Tibial nerve (tissue), 4 donors: ENCODE results near the gene LMBR1L. TPM values are rescaled to one million over a fixed set of nuclear protein-coding genes. Genes with fewer than 3 reads are reported as not detected.
"Not testable (repeated sequence)": the region's sequence is repeated elsewhere in the genome, so short reads cannot be mapped to it uniquely, and the experiment has no call there.

ENCODE experiments used
- DNase-seq, 2 donors: peaks; one replicate each; pipeline ENCODE4 v3.0.0-alpha.2; 2019; ENCODE audit warnings: low spot score in 2 of 2
- H3K27ac ChIP-seq, 4 donors: fragments of 200-600 bp; sonication (generic) in 3 of 4; one replicate each; pipeline ENCODE4 v1.5.1; 2017 to 2019; ENCODE audit warnings: mild to moderate bottlenecking in 1 of 4
- H3K27me3 ChIP-seq, 2 donors: fragments of 200-600 bp; sonication (generic) in 1 of 2; one replicate each; pipeline versions ENCODE4 v1.5.1 to v1.6.0; 2017 to 2019
- H3K36me3 ChIP-seq, 3 donors: fragments of 200-600 bp; sonication (generic); one replicate each; pipeline ENCODE4 v1.5.1; 2018 to 2019
- H3K4me1 ChIP-seq, 4 donors: fragments of 200-600 bp; sonication (generic) in 3 of 4; one replicate each; pipeline ENCODE4 v1.5.1; 2017 to 2019
- H3K4me3 ChIP-seq, 4 donors: fragments of 200-600 bp; sonication (generic) in 3 of 4; one replicate each; pipeline ENCODE4 v1.5.1; 2017 to 2019; ENCODE audit warnings: mild to moderate bottlenecking in 1 of 4, moderate library complexity in 1 of 4
- H3K9me3 ChIP-seq, 4 donors: fragments of 200-600 bp; sonication (generic) in 3 of 4; one replicate each; pipeline ENCODE4 v1.5.1; 2017 to 2019
- EP300 ChIP-seq, 2 donors: sonication (generic); formaldehyde crosslinking; IDR thresholded peaks; one replicate each; pipeline ENCODE4 v1.6.1; 2017; ENCODE audit warnings: antibody characterized with exemption in 2 of 2, mild to moderate bottlenecking in 1 of 2
- POLR2A ChIP-seq, 2 donors: fragments of 450-650 bp; IDR thresholded peaks; one replicate each; pipeline ENCODE4 v1.6.1; 2017; ENCODE audit warnings: antibody characterized with exemption in 2 of 2, mild to moderate bottlenecking in 2 of 2, moderate library complexity in 2 of 2
- WGBS, 2 donors: methylation state at CpG; one replicate each; pipeline ENCODE4 v1.1.5; 2018; 5-methylcytosine and 5-hydroxymethylcytosine counted together
- total RNA-seq, 4 donors: library from RNA; depleted of rRNA; stranded (reverse); fragments of >200 nt; gene quantifications; one replicate each; pipeline ENCODE4 v1.1.0, GENCODE V29; 2016
- TF ChIP-seq, protein P1 (sequence below), 5 experiments: fragments of 200-600 bp in 3 of 5; fragments of 450-650 bp in 2 of 5; sonication (generic) in 3 of 5; IDR thresholded peaks; one replicate each; pipeline ENCODE4 v1.5.1; 2016 to 2019; ENCODE audit warnings: antibody characterized with exemption in 5 of 5, mild to moderate bottlenecking in 3 of 5, moderate library complexity in 2 of 5

LMBR1L gene
- total RNA-seq, 4 donors from 2014 or later: 50.3 to 97.5 (median 73.0) TPM

DNA sequence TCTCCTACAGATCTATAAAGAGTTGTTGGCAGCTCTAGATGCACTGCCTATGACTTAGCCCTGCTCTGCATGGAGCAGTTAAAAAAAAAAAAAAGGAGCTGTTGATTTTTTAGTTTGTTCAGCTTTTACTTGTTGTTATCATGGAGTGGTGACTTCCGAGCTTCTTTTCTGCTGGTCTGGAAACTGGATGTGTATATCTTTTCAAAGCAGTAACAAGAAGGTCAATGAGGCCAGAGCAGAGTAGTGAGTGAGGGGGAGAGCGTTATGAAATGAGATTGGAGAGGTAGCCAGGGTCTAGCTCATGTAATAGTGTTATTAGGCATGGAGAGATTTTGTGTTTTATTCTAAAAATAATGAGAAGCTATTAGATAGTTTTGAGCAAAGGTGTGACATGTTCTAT, 33.7 kb upstream of the LMBR1L start:
- Histone ChIP-seq H3K27me3 (no peaks in the 10 kb centered on the region), H3K36me3 (peaks cover 0 to 4% (median 0%) of the 10 kb centered on the region in 3 donors), H3K27ac (no peak overlapping the region), H3K4me3 (no peak overlapping the region), H3K9me3 (no peaks in the 10 kb centered on the region), H3K4me1 (no peaks in the 10 kb centered on the region)
- no peak for TF ChIP-seq POLR2A (IDR thresholded peaks at IDR 0.05)
- TF ChIP-seq, protein P1, sequence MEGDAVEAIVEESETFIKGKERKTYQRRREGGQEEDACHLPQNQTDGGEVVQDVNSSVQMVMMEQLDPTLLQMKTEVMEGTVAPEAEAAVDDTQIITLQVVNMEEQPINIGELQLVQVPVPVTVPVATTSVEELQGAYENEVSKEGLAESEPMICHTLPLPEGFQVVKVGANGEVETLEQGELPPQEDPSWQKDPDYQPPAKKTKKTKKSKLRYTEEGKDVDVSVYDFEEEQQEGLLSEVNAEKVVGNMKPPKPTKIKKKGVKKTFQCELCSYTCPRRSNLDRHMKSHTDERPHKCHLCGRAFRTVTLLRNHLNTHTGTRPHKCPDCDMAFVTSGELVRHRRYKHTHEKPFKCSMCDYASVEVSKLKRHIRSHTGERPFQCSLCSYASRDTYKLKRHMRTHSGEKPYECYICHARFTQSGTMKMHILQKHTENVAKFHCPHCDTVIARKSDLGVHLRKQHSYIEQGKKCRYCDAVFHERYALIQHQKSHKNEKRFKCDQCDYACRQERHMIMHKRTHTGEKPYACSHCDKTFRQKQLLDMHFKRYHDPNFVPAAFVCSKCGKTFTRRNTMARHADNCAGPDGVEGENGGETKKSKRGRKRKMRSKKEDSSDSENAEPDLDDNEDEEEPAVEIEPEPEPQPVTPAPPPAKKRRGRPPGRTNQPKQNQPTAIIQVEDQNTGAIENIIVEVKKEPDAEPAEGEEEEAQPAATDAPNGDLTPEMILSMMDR (IDR thresholded peaks at IDR 0.05): no peak
- TF ChIP-seq EP300 (IDR thresholded peaks at IDR 0.05): no peak
- WGBS, 2 donors: 75 to 76% methylated on average over 2 of the region's 2 CpGs
- no peak for DNase-seq

DNA sequence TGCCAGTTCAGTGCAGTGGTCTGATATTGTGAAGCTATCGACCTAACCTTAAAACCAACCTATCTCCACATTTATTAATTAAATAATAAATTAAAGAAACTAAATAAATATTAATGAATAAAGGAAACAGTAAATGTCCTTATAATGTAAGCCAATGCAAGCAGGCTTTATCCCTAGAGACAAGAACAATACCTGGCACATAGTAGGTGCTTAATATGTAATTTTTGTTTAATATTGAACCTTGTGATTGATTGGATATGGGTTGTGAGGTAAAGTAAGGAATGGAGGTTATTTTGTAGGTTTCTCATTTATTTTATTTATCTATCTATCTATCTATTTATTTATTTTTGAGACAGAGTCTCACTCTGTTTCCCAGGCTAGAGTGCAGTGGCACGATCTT, 28.4 kb upstream of the LMBR1L start:
- Histone ChIP-seq H3K4me3 (no peak overlapping the region), H3K36me3 (no peaks in the 10 kb centered on the region), H3K4me1 (no peaks in the 10 kb centered on the region), H3K9me3 (no peaks in the 10 kb centered on the region), H3K27ac (no peak overlapping the region), H3K27me3 (no peaks in the 10 kb centered on the region)
- TF ChIP-seq EP300 (IDR thresholded peaks at IDR 0.05): no peak
- TF ChIP-seq, protein P1 (IDR thresholded peaks at IDR 0.05): no peak
- no peak for TF ChIP-seq POLR2A (IDR thresholded peaks at IDR 0.05)
- no peak for DNase-seq
- WGBS, 2 donors: 88 to 93% methylated on average over 2 of the region's 2 CpGs

DNA sequence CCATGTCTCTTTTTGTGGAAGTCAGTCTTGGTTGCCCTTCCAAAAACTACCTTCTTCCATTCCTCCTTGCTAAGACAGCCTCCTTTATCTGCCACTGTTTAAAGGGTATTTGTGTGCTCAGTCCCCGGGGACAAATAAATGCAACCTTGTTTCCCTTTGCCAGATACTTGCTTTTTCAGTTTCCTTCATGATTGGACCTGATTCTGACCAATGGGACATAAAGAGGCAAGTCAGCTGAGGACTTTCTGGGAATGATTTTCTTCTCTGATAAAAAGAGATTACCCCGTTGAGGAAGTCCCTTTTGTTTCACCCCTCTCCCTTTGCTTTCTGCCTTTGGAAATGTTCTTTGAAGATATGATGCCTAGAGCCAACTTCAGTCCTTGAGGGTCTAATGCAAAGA, 27.9 kb upstream of the LMBR1L start:
- DNase-seq: no peak
- peaks cover 0 to 4% (median 0%) of the 10 kb centered on the region in 4 donors for H3K4me1 ChIP-seq
- 37 to 49% methylated on average over 2 of the region's 2 CpGs for WGBS, 2 donors

DNA sequence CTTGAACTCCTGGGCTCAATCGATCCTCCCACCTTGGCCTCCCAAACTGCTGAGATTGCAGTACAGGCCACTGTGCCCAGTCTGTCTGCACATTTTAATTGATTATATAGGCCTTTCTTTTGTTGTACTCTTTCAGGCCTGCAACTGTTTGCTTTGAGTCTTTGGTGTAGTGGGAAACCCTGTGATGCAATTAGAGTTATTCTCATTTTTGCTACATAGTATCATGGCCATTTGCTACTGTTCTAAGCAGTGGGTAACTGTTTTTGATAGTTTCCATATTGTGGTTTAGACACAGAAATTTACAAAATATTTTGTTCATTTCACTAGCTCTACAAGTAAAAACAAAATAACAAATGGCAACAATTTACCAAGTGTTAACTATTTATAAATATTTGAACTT, 26.8 kb upstream of the LMBR1L start:
- H3K36me3 ChIP-seq: no peaks in the 10 kb centered on the region
- no peaks in the 10 kb centered on the region for H3K9me3 ChIP-seq
- peaks cover 0 to 15% (median 0%) of the 10 kb centered on the region in 4 donors for H3K4me1 ChIP-seq
- no peak for TF ChIP-seq EP300 (IDR thresholded peaks at IDR 0.05)
- TF ChIP-seq, protein P1 (IDR thresholded peaks at IDR 0.05): no peak
- no peak for TF ChIP-seq POLR2A (IDR thresholded peaks at IDR 0.05)
- no peak for DNase-seq
- no peaks in the 10 kb centered on the region for H3K27me3 ChIP-seq
- WGBS, 2 donors: 96 to 100% methylated on average over 1 of the region's 1 CpG
- H3K27ac ChIP-seq: no peak overlapping the region
- no peak overlapping the region for H3K4me3 ChIP-seq

More for the DNA sequence above, 27.9 kb upstream of the LMBR1L start:
- no peaks in the 10 kb centered on the region for H3K36me3 ChIP-seq
- TF ChIP-seq EP300 (IDR thresholded peaks at IDR 0.05): no peak
- TF ChIP-seq POLR2A (IDR thresholded peaks at IDR 0.05): no peak
- TF ChIP-seq, protein P1 (IDR thresholded peaks at IDR 0.05): no peak
- no peaks in the 10 kb centered on the region for H3K27me3 ChIP-seq
- H3K9me3 ChIP-seq: no peaks in the 10 kb centered on the region
- H3K27ac ChIP-seq: no peak overlapping the region
- H3K4me3 ChIP-seq: no peak overlapping the region

DNA sequence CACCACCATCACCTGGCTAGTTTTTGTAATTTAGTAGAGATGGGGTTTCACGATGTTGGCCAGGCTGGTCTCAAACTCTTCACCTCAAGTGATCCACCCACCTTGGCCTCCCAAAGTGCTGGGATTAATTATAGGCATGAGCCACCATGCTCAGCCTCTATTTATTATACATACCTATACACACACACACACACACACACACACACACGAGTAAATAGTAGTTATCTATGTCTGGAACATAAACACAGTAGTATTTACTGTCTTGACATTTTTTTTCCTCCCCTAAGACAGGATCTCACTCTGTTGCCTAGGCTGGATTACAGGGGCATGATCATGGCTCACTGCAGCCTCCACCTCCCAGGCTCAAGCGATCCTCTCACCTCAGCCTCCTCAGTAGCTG, 26.4 kb upstream of the LMBR1L start:
- H3K27me3 ChIP-seq, H3K27ac ChIP-seq, H3K4me3 ChIP-seq, H3K9me3 ChIP-seq, DNase-seq, H3K36me3 ChIP-seq: not testable (repeated sequence)
- peaks cover 0 to 20% (median 0%) of the 10 kb centered on the region in 4 donors for H3K4me1 ChIP-seq
- WGBS, 2 donors: 93 to 96% methylated on average over 3 of the region's 3 CpGs

DNA sequence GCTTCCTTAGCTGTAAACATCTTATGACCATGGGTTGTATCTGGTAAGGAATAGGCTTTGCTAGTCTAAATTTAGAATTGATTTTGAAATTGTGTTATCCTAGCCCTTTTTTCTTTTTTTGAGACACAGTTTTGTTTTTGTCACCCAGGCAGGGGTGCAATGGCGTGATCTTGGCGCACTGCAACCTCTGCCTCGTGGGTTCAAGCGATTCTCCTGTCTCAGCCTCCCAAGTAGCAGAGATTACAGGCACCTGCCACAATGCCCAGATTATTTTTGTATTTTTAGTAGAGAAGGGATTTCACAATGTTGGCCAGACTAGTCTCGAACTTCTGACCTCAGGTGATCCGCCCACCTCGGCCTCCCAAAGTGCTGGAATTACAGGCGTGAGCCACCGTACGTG, 22.9 kb upstream of the LMBR1L start:
- Histone ChIP-seq H3K4me1 (peaks cover 0 to 40% (median 9%) of the 10 kb centered on the region in 4 donors), H3K4me3 (peak overlapping the region in 1 of 4 donors; percentile 99), H3K36me3 (peaks cover 0 to 13% (median 8%) of the 10 kb centered on the region in 3 donors), H3K27ac (peak overlapping the region; percentile 57 to 100 (median 92)), H3K9me3 (no peaks in the 10 kb centered on the region), H3K27me3 (no peaks in the 10 kb centered on the region)
- 81 to 83% methylated on average over 10 of the region's 10 CpGs for WGBS, 2 donors
- no peak for DNase-seq
- TF ChIP-seq, protein P1 (IDR thresholded peaks at IDR 0.05): no peak
- TF ChIP-seq POLR2A (IDR thresholded peaks at IDR 0.05): no peak
- no peak for TF ChIP-seq EP300 (IDR thresholded peaks at IDR 0.05)
